ENCODE results near the gene FEN1.

- no peak for TF ChIP-seq KLF10 (tag by site-specific recombination; IDR thresholded peaks at IDR 0.05)
- TF ChIP-seq CTCF (tag by site-specific recombination; IDR thresholded peaks at IDR 0.05): no peak
- TF ChIP-seq ZBTB1 (tag by site-specific recombination; IDR thresholded peaks at IDR 0.05): no peak
- no peak for TF ChIP-seq ZNF571 (tag by site-specific recombination; IDR thresholded peaks at IDR 0.05)
- TF ChIP-seq ZNF660 (tag by site-specific recombination; IDR thresholded peaks at IDR 0.05): no peak
- TF ChIP-seq ZNF302 (tag by site-specific recombination; IDR thresholded peaks at IDR 0.05; ENCODE audit: low read depth): no peak
- TF ChIP-seq ZNF768 (tag by site-specific recombination; IDR thresholded peaks at IDR 0.05): no peak
- no peak for TF ChIP-seq SALL2 (tag by site-specific recombination; IDR thresholded peaks at IDR 0.05; ENCODE audit: borderline replicate concordance)
- no peak for TF ChIP-seq ZNF624 (tag by site-specific recombination; IDR thresholded peaks at IDR 0.05)
Measured at GRCh38 chr11:61844909-61845565, 52.3 kb downstream of the FEN1 start.
